Retinal pigment epithelial cell (primary cell): ENCODE measurements around the gene GMDS.

Experiments
- DNase-seq: peaks from one replicate; pipeline ENCODE4 v3.0.0-alpha.2; 2010; ENCODE audit warnings: low read depth
- H3K4me3 ChIP-seq: 2 replicates; pipeline ENCODE4 v1.5.1; 2011; ENCODE audit warnings: mild to moderate bottlenecking, low read length, control low read depth, moderate library complexity
- CTCF ChIP-seq: conservative IDR thresholded peaks from 2 replicates; pipeline ENCODE4 v1.5.1; 2011; ENCODE audit warnings: low read depth, low read length, control low read depth, inconsistent platforms

Gene GMDS

GRCh38 chr6:1576711-1577110 is 668.7 kb downstream of the GMDS start:
- no peak for DNase-seq
- H3K4me3 ChIP-seq, result no peak overlapping the region
- no peak for TF ChIP-seq CTCF

DNA sequence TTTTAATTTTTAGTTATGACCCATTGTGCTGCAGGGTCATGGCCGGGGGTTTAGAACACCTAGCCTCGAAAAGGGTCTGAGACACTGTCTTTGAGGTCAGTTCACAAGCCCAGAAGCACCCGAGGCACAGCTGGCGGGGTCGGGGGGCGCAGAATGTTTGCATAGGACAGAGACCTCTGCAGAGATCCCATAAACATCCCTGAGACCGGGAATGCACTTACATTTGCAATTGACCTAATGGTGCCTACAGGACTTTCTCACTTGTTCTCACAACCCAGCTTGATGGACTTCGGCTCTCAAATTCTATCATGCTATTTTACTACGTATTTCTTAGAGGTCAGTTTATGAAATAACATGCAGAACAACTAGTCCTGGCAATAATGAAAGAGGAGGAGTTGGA is 669.2 kb downstream of the GMDS start:
- TF ChIP-seq CTCF, result no peak
- H3K4me3 ChIP-seq, result no peak overlapping the region
- no peak for DNase-seq

GRCh38 chr6:1575210-1576041 is 670.0 kb downstream of the GMDS start:
- DNase-seq, result no peak
- TF ChIP-seq CTCF, result no peak
- H3K4me3 ChIP-seq, result no peak overlapping the region

GRCh38 chr6:1574890-1575209 is 670.6 kb downstream of the GMDS start:
- DNase-seq, result no peak
- no peak for TF ChIP-seq CTCF
- no peak overlapping the region for H3K4me3 ChIP-seq

GRCh38 chr6:1574083-1574761 is 671.2 kb downstream of the GMDS start:
- DNase-seq, result no peak
- no peak for TF ChIP-seq CTCF
- no peak overlapping the region for H3K4me3 ChIP-seq
